Liver (tissue), 3 donors: ENCODE measurements around the gene TIGD2.

Source experiments
- GABPA ChIP-seq, 2 donors: IDR thresholded peaks in 1 of 2; conservative IDR thresholded peaks in 1 of 2; 2 replicates each; pipeline ENCODE4 v1.6.1; 2016; ENCODE audit warnings: antibody characterized with exemption in 2 of 2, mild to moderate bottlenecking in 1 of 2, moderate library complexity in 1 of 2
- REST ChIP-seq: IDR thresholded peaks from 2 replicates; pipeline ENCODE4 v1.6.1; 2016; ENCODE audit warnings: antibody characterized with exemption, mild to moderate bottlenecking
- TAF1 ChIP-seq: conservative IDR thresholded peaks from 2 replicates; pipeline ENCODE4 v1.6.1; 2016; ENCODE audit warnings: antibody characterized with exemption, mild to moderate bottlenecking
- YY1 ChIP-seq: IDR thresholded peaks from 2 replicates; pipeline ENCODE4 v1.6.1; 2016; ENCODE audit warnings: antibody characterized with exemption, mild to moderate bottlenecking
- TF ChIP-seq, protein P1 (sequence below): fragments of 150-350 bp; IDR thresholded peaks from 2 replicates; pipeline ENCODE4 v1.5.1; 2017; ENCODE audit warnings: improper control_type of control experiment, low read depth, low read length; ENCODE audit not compliant: missing input control
- donor health status: healthy.
- donor health status: healthy.

DNA sequence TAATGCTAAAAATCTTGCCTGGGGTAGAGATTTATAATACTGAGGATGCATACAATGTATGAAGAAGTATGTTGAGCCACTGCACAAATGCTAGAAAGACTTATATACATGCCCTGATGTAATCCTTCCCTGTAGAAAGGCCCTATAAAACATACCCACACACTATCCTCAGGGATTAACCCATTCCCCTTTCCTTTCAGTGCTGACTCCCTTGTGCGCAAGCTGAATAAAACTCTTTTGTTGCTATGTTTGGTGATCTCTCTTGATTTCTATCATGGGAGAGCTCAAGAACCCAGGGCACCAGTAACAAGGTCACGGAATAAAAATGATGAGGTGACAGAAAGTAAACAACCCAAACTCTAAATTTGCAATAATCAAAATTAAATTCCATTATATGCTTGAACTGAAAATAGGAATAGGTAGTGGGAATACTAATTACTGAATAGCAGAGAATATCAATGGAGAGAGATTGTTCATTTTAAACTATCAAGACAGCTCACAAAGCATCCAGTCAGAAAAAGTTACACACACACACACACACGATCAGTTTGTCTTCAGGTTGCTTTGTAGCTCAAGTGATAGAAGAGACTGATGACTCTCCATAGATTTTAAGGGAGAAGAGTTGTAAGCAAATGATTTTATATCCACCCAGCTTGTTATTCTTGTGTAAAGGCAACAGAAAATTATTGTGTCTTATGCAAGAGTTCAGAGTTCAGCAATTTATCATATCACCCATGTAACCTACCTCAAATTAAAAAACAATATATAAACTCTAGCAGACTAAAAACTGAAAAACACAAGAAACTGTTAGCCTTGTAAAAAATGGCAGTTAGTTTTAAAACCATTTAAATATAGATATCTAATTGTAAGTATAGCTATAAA, 14.8 kb downstream of the TIGD2 start:
- TF ChIP-seq, protein P1, sequence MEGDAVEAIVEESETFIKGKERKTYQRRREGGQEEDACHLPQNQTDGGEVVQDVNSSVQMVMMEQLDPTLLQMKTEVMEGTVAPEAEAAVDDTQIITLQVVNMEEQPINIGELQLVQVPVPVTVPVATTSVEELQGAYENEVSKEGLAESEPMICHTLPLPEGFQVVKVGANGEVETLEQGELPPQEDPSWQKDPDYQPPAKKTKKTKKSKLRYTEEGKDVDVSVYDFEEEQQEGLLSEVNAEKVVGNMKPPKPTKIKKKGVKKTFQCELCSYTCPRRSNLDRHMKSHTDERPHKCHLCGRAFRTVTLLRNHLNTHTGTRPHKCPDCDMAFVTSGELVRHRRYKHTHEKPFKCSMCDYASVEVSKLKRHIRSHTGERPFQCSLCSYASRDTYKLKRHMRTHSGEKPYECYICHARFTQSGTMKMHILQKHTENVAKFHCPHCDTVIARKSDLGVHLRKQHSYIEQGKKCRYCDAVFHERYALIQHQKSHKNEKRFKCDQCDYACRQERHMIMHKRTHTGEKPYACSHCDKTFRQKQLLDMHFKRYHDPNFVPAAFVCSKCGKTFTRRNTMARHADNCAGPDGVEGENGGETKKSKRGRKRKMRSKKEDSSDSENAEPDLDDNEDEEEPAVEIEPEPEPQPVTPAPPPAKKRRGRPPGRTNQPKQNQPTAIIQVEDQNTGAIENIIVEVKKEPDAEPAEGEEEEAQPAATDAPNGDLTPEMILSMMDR: no peak
- TF ChIP-seq TAF1: no peak
- TF ChIP-seq REST: no peak
- TF ChIP-seq YY1: no peak
- TF ChIP-seq GABPA (IDR thresholded peaks at IDR 0.05 in 1 of 2, conservative IDR thresholded peaks at IDR 0.05 in 1 of 2): no peak
